Brain microvascular endothelial cell (primary cell): Measurements from ENCODE around the gene ZNF112.

Experiments used
- DNase-seq: peaks from one replicate; pipeline ENCODE4 v3.0.0-alpha.2; 2020
- H3K27ac ChIP-seq: fragments of 250-450 bp; sonication (Bioruptor Pico); 2 replicates; pipeline ENCODE4 v1.5.1; 2020; ENCODE audit warnings: mild to moderate bottlenecking, moderate library complexity
- H3K27me3 ChIP-seq: fragments of 250-450 bp; sonication (Bioruptor Pico); replicated peaks from 2 replicates; pipeline ENCODE4 v1.5.1; 2020; ENCODE audit warnings: mild to moderate bottlenecking
- H3K36me3 ChIP-seq: fragments of 250-450 bp; sonication (Bioruptor Pico); replicated peaks from 2 replicates; pipeline ENCODE4 v1.5.1; 2020; ENCODE audit warnings: mild to moderate bottlenecking
- H3K4me3 ChIP-seq: 2 replicates; pipeline ENCODE4 v1.5.1; 2011; ENCODE audit warnings: low read depth, mild to moderate bottlenecking, control low read depth, low read length, moderate library complexity
- in situ Hi-C: cut with HindIII; loops from 2 replicates; pipeline ENCODE4 v1.10.0; 2017; ENCODE audit warnings: low sequenced_read_pairs, low pct_ligation_motif_present
- TF ChIP-seq, protein P1 (sequence below): IDR thresholded peaks from 2 replicates; pipeline ENCODE4 v1.5.1; 2011; ENCODE audit warnings: low read depth, mild to moderate bottlenecking, moderate library complexity, low read length, control low read depth, inconsistent platforms; ENCODE audit errors: missing control alignments

ZNF112 gene

DNA sequence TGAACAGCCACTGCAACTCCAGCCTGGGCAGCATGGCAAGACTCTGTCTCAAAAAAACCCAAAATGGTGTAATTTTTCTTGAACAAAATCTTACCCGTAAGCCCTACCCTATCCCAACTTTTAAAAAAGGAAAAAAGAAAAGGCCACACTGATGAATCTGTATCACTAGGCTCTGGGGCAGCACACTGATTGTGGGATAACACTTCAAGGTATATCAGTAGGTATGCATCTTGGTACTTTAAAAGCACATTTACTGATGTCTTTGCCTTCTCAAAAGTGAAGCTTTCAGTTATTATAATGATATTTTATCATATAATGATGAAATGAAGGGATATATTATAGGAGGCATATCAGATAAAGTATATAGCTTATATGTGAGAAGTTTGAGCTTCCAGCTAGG lies 24.3 kb downstream of the ZNF112 start:
- TF ChIP-seq, protein P1, sequence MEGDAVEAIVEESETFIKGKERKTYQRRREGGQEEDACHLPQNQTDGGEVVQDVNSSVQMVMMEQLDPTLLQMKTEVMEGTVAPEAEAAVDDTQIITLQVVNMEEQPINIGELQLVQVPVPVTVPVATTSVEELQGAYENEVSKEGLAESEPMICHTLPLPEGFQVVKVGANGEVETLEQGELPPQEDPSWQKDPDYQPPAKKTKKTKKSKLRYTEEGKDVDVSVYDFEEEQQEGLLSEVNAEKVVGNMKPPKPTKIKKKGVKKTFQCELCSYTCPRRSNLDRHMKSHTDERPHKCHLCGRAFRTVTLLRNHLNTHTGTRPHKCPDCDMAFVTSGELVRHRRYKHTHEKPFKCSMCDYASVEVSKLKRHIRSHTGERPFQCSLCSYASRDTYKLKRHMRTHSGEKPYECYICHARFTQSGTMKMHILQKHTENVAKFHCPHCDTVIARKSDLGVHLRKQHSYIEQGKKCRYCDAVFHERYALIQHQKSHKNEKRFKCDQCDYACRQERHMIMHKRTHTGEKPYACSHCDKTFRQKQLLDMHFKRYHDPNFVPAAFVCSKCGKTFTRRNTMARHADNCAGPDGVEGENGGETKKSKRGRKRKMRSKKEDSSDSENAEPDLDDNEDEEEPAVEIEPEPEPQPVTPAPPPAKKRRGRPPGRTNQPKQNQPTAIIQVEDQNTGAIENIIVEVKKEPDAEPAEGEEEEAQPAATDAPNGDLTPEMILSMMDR: no peak
- H3K27me3 ChIP-seq: no peaks in the 10 kb centered on the region
- no peak overlapping the region for H3K27ac ChIP-seq
- no peak overlapping the region for H3K4me3 ChIP-seq
- in situ Hi-C loops: no loop called here
- H3K36me3 ChIP-seq: peaks cover 56% of the 10 kb centered on the region
- DNase-seq: no peak

DNA sequence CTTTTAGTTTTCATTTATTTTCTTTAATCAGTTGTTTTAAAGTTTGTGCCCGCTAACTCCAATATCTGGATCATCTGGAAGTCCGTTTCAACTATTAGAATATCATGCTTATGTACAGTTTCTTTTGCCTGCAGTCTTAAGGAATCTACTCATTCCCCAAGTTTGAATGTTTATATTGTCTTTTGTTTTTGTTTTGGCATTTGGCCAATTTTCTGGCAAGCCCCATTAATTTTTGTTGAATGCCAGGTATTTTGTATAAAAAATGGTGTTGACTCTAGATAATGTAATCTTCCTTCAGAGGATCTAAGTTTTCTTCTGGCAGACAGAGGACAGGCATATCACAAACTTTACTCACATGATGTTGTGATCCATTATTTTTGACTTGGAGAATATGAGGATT lies 40.6 kb downstream of the ZNF112 start:
- H3K27me3 ChIP-seq: no peaks in the 10 kb centered on the region
- H3K36me3 ChIP-seq: no peaks in the 10 kb centered on the region
- no peak for DNase-seq
- TF ChIP-seq, protein P1: no peak
- in situ Hi-C loops: no loop called here
- no peak overlapping the region for H3K27ac ChIP-seq
- H3K4me3 ChIP-seq: no peak overlapping the region

DNA sequence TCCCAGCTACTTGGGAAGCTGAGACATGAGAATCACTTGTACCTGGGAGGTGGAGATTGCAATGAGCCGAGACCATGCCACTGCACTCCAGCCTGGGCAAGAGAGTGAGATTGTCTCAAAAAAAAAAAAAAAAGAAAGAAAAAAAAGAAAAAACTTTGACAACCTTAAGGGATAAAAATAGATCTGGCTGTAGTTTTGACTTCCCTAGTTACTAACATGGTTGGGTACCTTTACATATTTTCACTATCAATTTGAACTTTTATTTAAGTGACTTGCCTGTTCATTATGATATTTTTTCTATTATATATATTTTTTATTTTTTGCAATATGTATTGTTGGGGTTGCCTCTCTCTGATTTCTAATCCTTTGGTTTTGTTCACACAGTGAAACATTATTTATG lies 43.2 kb downstream of the ZNF112 start:
- no peaks in the 10 kb centered on the region for H3K27me3 ChIP-seq
- H3K36me3 ChIP-seq: no peaks in the 10 kb centered on the region
- no peak for DNase-seq
- H3K4me3 ChIP-seq: no peak overlapping the region
- in situ Hi-C loops: no loop called here
- TF ChIP-seq, protein P1: no peak
- H3K27ac ChIP-seq: no peak overlapping the region

DNA sequence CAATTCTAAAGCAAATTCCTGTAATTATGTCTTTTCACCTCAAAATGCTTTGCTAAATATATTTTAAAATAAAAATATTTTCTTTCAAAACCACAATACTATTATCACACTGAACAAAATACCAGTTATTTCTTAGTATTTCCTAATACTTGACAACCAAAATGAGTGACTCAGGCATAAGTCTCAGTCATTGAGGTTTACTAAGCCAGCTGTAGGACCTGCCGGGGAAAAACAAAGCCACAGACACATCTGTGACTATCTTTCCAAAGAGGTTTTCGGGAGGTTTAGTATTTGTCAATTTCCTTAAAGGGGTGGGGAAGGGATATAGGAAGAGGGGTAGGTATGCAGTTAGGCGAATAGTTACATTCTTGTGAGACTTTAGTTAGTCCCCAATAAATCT lies 48.5 kb downstream of the ZNF112 start:
- no peak overlapping the region for H3K27ac ChIP-seq
- H3K36me3 ChIP-seq: no peaks in the 10 kb centered on the region
- no peak overlapping the region for H3K4me3 ChIP-seq
- no peak for DNase-seq
- H3K27me3 ChIP-seq: no peaks in the 10 kb centered on the region
- TF ChIP-seq, protein P1: no peak
- in situ Hi-C loops: no loop called here

DNA sequence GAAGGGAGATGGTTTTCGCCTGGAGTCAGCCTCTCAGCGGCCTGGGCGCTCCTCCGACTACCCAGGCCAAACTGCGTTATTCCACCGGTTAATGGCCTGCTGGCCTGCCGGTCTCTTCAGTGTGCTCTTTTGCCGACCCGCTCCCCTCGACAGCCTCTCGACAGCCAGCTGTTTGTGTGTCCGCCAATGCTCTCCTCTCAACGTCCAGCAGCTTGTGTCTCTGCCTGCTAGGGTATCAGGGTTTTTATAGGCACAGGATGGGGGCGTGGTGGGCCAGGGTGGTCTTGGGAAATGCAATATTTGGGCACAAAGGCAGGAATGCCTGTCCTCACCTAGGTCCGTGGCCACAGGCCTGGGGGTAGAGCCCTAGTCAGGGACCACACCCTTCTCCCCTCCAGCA lies 50.2 kb downstream of the ZNF112 start:
- Histone ChIP-seq H3K4me3 (no peak overlapping the region), H3K27ac (no peak overlapping the region), H3K36me3 (no peaks in the 10 kb centered on the region), H3K27me3 (no peaks in the 10 kb centered on the region)
- TF ChIP-seq, protein P1: no peak
- no peak for DNase-seq
- in situ Hi-C loops: no loop called here

DNA sequence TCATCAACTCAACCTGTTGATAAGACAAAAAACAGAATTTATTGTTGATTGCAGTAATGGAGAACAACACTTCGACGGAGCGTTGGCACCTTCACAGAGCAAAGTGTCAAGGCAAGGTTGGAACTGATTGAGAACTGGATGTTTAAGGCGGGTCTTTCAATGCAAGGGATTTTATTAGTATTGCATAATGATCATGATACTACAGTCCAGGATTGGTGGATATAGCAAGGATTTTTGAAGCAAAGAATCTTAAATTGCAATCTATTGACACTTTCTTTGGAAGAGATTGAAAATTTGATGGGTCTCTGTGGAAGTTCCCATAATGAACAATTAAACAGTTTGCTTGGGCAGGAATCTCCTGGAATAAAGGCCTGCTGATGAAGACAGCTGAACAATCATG lies 51.0 kb downstream of the ZNF112 start:
- H3K4me3 ChIP-seq: no peak overlapping the region
- no peaks in the 10 kb centered on the region for H3K36me3 ChIP-seq
- DNase-seq: no peak
- no peak overlapping the region for H3K27ac ChIP-seq
- in situ Hi-C loops: no loop called here
- no peaks in the 10 kb centered on the region for H3K27me3 ChIP-seq
- TF ChIP-seq, protein P1: no peak
